Effector memory CD8-positive, alpha-beta T cell (primary cell): ENCODE measurements around the gene FCAR.
"Not testable (repeated sequence)": the region's sequence is repeated elsewhere in the genome, so short reads cannot be mapped to it uniquely, and the experiment has no call there.

Experiments
- ATAC-seq: fragments of 150-1000 bp; cut with Tn5 transposase; replicated peaks from 2 replicates; pipeline ENCODE4 v1.10.0; 2021; ENCODE audit warnings: mild to moderate bottlenecking, moderate library complexity
- DNase-seq, 3 experiments: peaks; one replicate each; pipeline ENCODE4 v3.0.0; 2021
- H3K27ac Mint-ChIP-seq, 2 donors: one replicate each; pipeline ENCODE4 v1.8.0; 2022; ENCODE audit warnings: mild to moderate bottlenecking in 2 of 2, mixed read lengths in 2 of 2, moderate library complexity in 2 of 2
- H3K27me3 Mint-ChIP-seq, 2 donors: one replicate each; pipeline ENCODE4 v1.8.0; 2022; ENCODE audit warnings: mixed read lengths in 2 of 2
- H3K36me3 Mint-ChIP-seq: one replicate; pipeline ENCODE4 v1.8.0; 2022; ENCODE audit warnings: mild to moderate bottlenecking, moderate library complexity, mixed read lengths; ENCODE audit not compliant: insufficient read depth
- H3K4me1 Mint-ChIP-seq, 2 donors: one replicate each; pipeline ENCODE4 v1.8.0; 2022; ENCODE audit warnings: low read depth in 2 of 2, mixed read lengths in 2 of 2
- H3K4me3 Mint-ChIP-seq, 2 donors: one replicate each; pipeline ENCODE4 v1.8.0; 2022; ENCODE audit warnings: mild to moderate bottlenecking in 2 of 2, mixed read lengths in 2 of 2, moderate library complexity in 2 of 2
- H3K9me3 Mint-ChIP-seq, 2 donors: one replicate each; pipeline ENCODE4 v1.8.0; 2022; ENCODE audit warnings: mixed read lengths in 2 of 2

The FCAR gene

GRCh38 chr19:54902061-54902460 lies 28.0 kb downstream of the FCAR start:
- ATAC-seq (no peak), DNase-seq (no peak)
- Mint-ChIP-seq H3K4me1 (peaks cover 0 to 10% of the 10 kb centered on the region in 2 donors), H3K4me3 (no peak overlapping the region), H3K27ac (peak overlapping the region in 1 of 2 donors; percentile 63), H3K9me3 (no peaks in the 10 kb centered on the region), H3K27me3 (peaks cover 26 to 43% of the 10 kb centered on the region in 2 donors), H3K36me3 (no peaks in the 10 kb centered on the region)

GRCh38 chr19:54903303-54903702 lies 29.3 kb downstream of the FCAR start:
- Mint-ChIP-seq H3K27me3 (peaks cover 20 to 30% of the 10 kb centered on the region in 2 donors), H3K4me3 (no peak overlapping the region), H3K36me3 (no peaks in the 10 kb centered on the region), H3K4me1 (peaks cover 0 to 10% of the 10 kb centered on the region in 2 donors), H3K9me3 (no peaks in the 10 kb centered on the region), H3K27ac (no peak overlapping the region)
- DNase-seq (no peak), ATAC-seq (no peak)

DNA sequence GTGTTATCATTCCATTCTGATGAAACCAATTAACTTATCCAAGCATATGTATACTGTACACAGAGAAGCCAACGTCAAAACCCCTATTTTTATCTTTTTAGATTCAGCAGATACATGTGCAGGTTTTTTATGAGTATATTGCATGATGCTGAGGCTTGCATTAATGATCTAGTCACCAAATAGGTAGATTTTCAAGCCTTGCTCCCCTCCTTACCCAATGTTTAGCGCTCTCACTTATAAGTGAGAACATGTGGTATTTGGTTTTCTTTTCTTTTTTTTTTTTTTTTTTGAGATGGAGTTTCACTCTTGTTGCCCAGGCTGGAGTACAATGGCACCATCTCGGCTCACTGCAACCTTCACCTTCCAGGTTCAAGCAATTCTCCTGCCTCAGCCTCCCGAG lies 30.2 kb downstream of the FCAR start:
- H3K4me3 Mint-ChIP-seq = peak overlapping the region in 1 of 2 donors; percentile 33
- peak overlapping the region in 1 of 2 donors; percentile 77 for H3K27ac Mint-ChIP-seq
- peaks cover 10 to 21% of the 10 kb centered on the region in 2 donors for H3K27me3 Mint-ChIP-seq
- H3K9me3 Mint-ChIP-seq, DNase-seq, H3K36me3 Mint-ChIP-seq: not testable (repeated sequence)
- ATAC-seq = peak; percentile 48
- H3K4me1 Mint-ChIP-seq = peaks cover 0 to 10% of the 10 kb centered on the region in 2 donors

DNA sequence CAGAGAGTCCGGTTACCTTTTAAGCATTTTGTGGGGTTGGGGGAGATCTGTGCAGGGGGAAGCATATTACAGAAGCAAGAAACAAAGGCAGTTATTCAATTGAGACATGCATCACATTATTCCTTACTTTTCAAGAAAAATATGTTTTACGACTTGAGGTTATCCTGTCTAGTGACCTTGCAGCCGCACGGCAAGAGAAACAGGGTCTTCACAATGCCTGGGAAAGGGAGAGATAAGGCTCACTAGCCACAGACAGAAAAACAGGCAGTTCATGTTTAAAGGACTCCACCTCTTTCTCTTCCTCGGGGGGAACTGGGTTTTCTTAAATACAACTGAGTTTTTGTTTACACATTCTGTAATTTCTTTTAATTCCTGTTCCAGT lies 31.4 kb downstream of the FCAR start:
- Mint-ChIP-seq H3K9me3 (no peaks in the 10 kb centered on the region), H3K36me3 (peaks cover 7% of the 10 kb centered on the region), H3K27me3 (peaks cover 0 to 9% of the 10 kb centered on the region in 2 donors), H3K4me1 (peaks cover 0 to 10% of the 10 kb centered on the region in 2 donors), H3K27ac (peak overlapping the region; percentile 69 to 80), H3K4me3 (peak overlapping the region; percentile 59 to 77)
- no peak for ATAC-seq
- no peak for DNase-seq

GRCh38 chr19:54905803-54906511 lies 31.9 kb downstream of the FCAR start, which contains the start of gene NCR1:
Gene NCR1, plus strand, starts transcription at chr19:54906148. Its CDS starts 40 bp downstream, at chr19:54906188.
- peaks cover 0 to 9% of the 10 kb centered on the region in 2 donors for H3K27me3 Mint-ChIP-seq
- H3K4me3 Mint-ChIP-seq = peak within 1 kb of the TSS; percentile 59 to 77
- ATAC-seq = peak; percentile 83

GRCh38 chr19:54906819-54907218 lies 32.8 kb downstream of the FCAR start:
- H3K4me3 Mint-ChIP-seq = peak overlapping the region; percentile 59 to 77
- peak overlapping the region in 1 of 2 donors; percentile 80 for H3K27ac Mint-ChIP-seq
- H3K9me3 Mint-ChIP-seq = peaks cover 0 to 2% of the 10 kb centered on the region in 2 donors
- no peak for ATAC-seq
- H3K36me3 Mint-ChIP-seq = peaks cover 7% of the 10 kb centered on the region
- DNase-seq = no peak
- H3K27me3 Mint-ChIP-seq = peaks cover 0 to 12% of the 10 kb centered on the region in 2 donors
- H3K4me1 Mint-ChIP-seq = peaks cover 0 to 10% of the 10 kb centered on the region in 2 donors

More at GRCh38 chr19:54905803-54906511, 31.9 kb downstream of the FCAR start, which contains the start of gene NCR1:
- peak within 1 kb of the TSS; percentile 69 to 80 for H3K27ac Mint-ChIP-seq
- peaks cover 0 to 2% of the 10 kb centered on the region in 2 donors for H3K9me3 Mint-ChIP-seq
- peaks cover 7% of the 10 kb centered on the region for H3K36me3 Mint-ChIP-seq
- peaks cover 0 to 10% of the 10 kb centered on the region in 2 donors for H3K4me1 Mint-ChIP-seq
- peak in 2 of 3 experiments; percentile 8 to 35 for DNase-seq

GRCh38 chr19:54907899-54908298 lies 33.9 kb downstream of the FCAR start:
- not testable (repeated sequence) for ATAC-seq, H3K27ac Mint-ChIP-seq
- H3K27me3 Mint-ChIP-seq = peaks cover 0 to 23% of the 10 kb centered on the region in 2 donors

GRCh38 chr19:54916822-54917221 lies 42.8 kb downstream of the FCAR start:
- Mint-ChIP-seq H3K36me3 (peaks cover 8% of the 10 kb centered on the region), H3K27me3 (peaks cover 0 to 32% of the 10 kb centered on the region in 2 donors), H3K4me3 (peak overlapping the region; percentile 33 to 46), H3K27ac (peak overlapping the region in 1 of 2 donors; percentile 75), H3K9me3 (no peaks in the 10 kb centered on the region), H3K4me1 (peaks cover 4 to 5% of the 10 kb centered on the region in 2 donors)
- DNase-seq (no peak), ATAC-seq (peak; percentile 26)

More at GRCh38 chr19:54907899-54908298, 33.9 kb downstream of the FCAR start:
- H3K4me1 Mint-ChIP-seq = peaks cover 0 to 10% of the 10 kb centered on the region in 2 donors
- not testable (repeated sequence) for DNase-seq, H3K4me3 Mint-ChIP-seq, H3K9me3 Mint-ChIP-seq
- peaks cover 12% of the 10 kb centered on the region for H3K36me3 Mint-ChIP-seq

DNA sequence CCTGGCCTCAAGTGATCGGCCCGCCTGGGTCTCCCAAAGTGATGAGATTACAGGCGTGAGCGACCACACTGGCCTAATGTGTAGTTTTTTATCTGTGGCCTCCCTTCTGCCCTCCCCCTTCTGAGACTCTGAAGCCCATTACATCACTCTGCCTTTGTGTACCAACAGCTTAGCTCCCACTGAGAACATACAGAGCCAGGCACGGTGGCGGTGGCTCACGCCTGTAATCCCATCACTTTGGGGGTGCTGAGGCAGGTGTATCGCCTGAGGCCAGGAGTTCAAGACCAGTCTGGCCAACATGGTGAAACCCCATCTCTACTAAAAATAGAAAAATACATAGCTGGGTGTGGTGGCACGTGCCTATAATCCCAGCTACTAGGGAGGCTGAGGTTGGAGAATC lies 44.5 kb downstream of the FCAR start:
- Mint-ChIP-seq H3K4me1 (peaks cover 4 to 5% of the 10 kb centered on the region in 2 donors), H3K9me3 (no peaks in the 10 kb centered on the region), H3K27me3 (peaks cover 0 to 19% of the 10 kb centered on the region in 2 donors), H3K27ac (peak overlapping the region in 1 of 2 donors; percentile 5), H3K4me3 (no peak overlapping the region), H3K36me3 (peaks cover 4% of the 10 kb centered on the region)
- DNase-seq (no peak), ATAC-seq (no peak)

- not testable (repeated sequence) for H3K4me1 Mint-ChIP-seq, H3K36me3 Mint-ChIP-seq, DNase-seq, H3K4me3 Mint-ChIP-seq, H3K9me3 Mint-ChIP-seq, ATAC-seq
- Mint-ChIP-seq H3K27me3 (peaks cover 0 to 19% of the 10 kb centered on the region in 2 donors), H3K27ac (peak overlapping the region in 1 of 2 donors; percentile 39)
Measured at GRCh38 chr19:54919646-54920563, 45.9 kb downstream of the FCAR start.

- peaks cover 0 to 19% of the 10 kb centered on the region in 2 donors for H3K27me3 Mint-ChIP-seq
- peaks cover 4 to 5% of the 10 kb centered on the region in 2 donors for H3K4me1 Mint-ChIP-seq
- H3K36me3 Mint-ChIP-seq = no peaks in the 10 kb centered on the region
- no peak overlapping the region for H3K27ac Mint-ChIP-seq
- no peaks in the 10 kb centered on the region for H3K9me3 Mint-ChIP-seq
- ATAC-seq = no peak
- H3K4me3 Mint-ChIP-seq = no peak overlapping the region
- DNase-seq = no peak
Measured at GRCh38 chr19:54921082-54921481, 47.0 kb downstream of the FCAR start.

DNA sequence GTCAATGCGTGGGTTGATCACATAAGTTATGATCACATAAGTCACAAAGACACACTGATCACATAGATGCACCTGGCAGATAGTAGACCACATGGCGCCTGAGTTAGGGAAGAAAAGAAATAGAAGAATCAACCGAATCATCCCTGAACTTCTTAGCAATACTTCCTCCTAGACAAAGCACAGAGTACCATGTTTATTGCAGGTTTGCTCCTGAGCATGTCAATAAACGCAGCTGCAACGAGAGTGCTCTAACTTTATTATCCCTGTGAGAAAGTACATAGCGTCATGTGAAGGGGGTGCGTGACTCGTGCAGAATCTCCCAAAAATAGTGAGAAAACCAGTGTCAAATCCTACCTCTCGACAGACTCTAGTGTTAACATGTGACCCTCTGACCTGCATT lies 49.2 kb downstream of the FCAR start:
- Mint-ChIP-seq H3K4me3 (no peak overlapping the region), H3K27ac (no peak overlapping the region), H3K27me3 (peaks cover 0 to 10% of the 10 kb centered on the region in 2 donors), H3K36me3 (no peaks in the 10 kb centered on the region), H3K9me3 (peaks cover 0 to 1% of the 10 kb centered on the region in 2 donors), H3K4me1 (peaks cover 4 to 5% of the 10 kb centered on the region in 2 donors)
- ATAC-seq (no peak), DNase-seq (no peak)

DNA sequence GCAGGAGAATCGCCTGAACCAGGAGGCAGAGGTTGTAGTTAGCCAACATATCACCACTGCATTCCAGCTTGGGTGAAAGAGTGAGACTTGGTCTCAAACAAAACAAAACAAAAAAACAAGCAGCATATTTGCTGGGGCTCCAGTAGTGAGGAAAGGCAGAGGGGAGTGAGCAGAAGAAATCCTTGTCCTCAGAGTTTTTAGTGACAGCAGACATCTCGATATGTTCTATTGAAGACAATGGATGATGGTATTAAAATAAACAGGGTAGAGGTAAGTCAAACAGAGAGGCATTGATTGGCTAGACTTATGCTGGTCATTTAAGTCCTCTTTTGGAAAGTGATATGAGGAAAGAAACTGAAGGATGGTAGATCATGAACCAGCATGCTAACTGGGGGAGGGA lies 54.3 kb downstream of the FCAR start:
- Mint-ChIP-seq H3K4me3 (no peak overlapping the region), H3K36me3 (no peaks in the 10 kb centered on the region), H3K9me3 (peaks cover 3 to 6% of the 10 kb centered on the region in 2 donors), H3K27me3 (no peaks in the 10 kb centered on the region), H3K27ac (no peak overlapping the region), H3K4me1 (no peaks in the 10 kb centered on the region)
- DNase-seq (no peak), ATAC-seq (no peak)
